ENCODE measurements around the gene ZDHHC13.

ZDHHC13 gene

GRCh38 chr11:19208959-19209546 is 92.1 kb downstream of the ZDHHC13 start:
- H3K36me3 ChIP-seq: no peaks in the 10 kb centered on the region

GRCh38 chr11:19209617-19210370 is 92.8 kb downstream of the ZDHHC13 start:
- no peak for DNase-seq

More at GRCh38 chr11:19208959-19209546, 92.1 kb downstream of the ZDHHC13 start:
- no peak overlapping the region for H3K4me3 ChIP-seq (ENCODE audit: low read depth, low read length)
- DNase-seq: no peak
- H3K9me3 ChIP-seq: no peaks in the 10 kb centered on the region
- TF ChIP-seq CTCF (IDR thresholded peaks at IDR 0.05; ENCODE audit: low read depth, low read length): no peak
- H3K27me3 ChIP-seq: no peaks in the 10 kb centered on the region
- H3K4me1 ChIP-seq: no peaks in the 10 kb centered on the region

GRCh38 chr11:19216021-19216420 is 99.1 kb downstream of the ZDHHC13 start:
- Histone ChIP-seq H3K27me3 (no peaks in the 10 kb centered on the region), H3K4me3 (ENCODE audit: low read depth, low read length) (no peak overlapping the region), H3K4me1 (no peaks in the 10 kb centered on the region), H3K9me3 (no peaks in the 10 kb centered on the region), H3K36me3 (no peaks in the 10 kb centered on the region)
- TF ChIP-seq CTCF (IDR thresholded peaks at IDR 0.05; ENCODE audit: low read depth, low read length): no peak
- no peak for DNase-seq

More at GRCh38 chr11:19209617-19210370, 92.8 kb downstream of the ZDHHC13 start:
- H3K4me1 ChIP-seq: no peaks in the 10 kb centered on the region
- no peaks in the 10 kb centered on the region for H3K36me3 ChIP-seq
- H3K9me3 ChIP-seq: no peaks in the 10 kb centered on the region
- no peaks in the 10 kb centered on the region for H3K27me3 ChIP-seq
- no peak for TF ChIP-seq CTCF (IDR thresholded peaks at IDR 0.05; ENCODE audit: low read depth, low read length)
- no peak overlapping the region for H3K4me3 ChIP-seq (ENCODE audit: low read depth, low read length)

GRCh38 chr11:19216709-19217374 is 99.9 kb downstream of the ZDHHC13 start:
- Histone ChIP-seq H3K9me3 (no peaks in the 10 kb centered on the region), H3K4me1 (no peaks in the 10 kb centered on the region), H3K27me3 (no peaks in the 10 kb centered on the region), H3K36me3 (no peaks in the 10 kb centered on the region), H3K4me3 (ENCODE audit: low read depth, low read length) (no peak overlapping the region)
- TF ChIP-seq CTCF (IDR thresholded peaks at IDR 0.05; ENCODE audit: low read depth, low read length): no peak
- no peak for DNase-seq

- no peak overlapping the region for H3K4me3 ChIP-seq (ENCODE audit: low read depth, low read length)
- H3K36me3 ChIP-seq: no peaks in the 10 kb centered on the region
- TF ChIP-seq CTCF (IDR thresholded peaks at IDR 0.05; ENCODE audit: low read depth, low read length): no peak
- H3K4me1 ChIP-seq: no peaks in the 10 kb centered on the region
- no peaks in the 10 kb centered on the region for H3K27me3 ChIP-seq
- H3K9me3 ChIP-seq: no peaks in the 10 kb centered on the region
- no peak for DNase-seq
Measured at GRCh38 chr11:19218216-19218615, 101.2 kb downstream of the ZDHHC13 start.
